HG02571 (cell line): ENCODE data around the gene LCORL.
"Not testable (repeated sequence)": the region's sequence is repeated elsewhere in the genome, so short reads cannot be mapped to it uniquely, and the experiment has no call there.

Experiments
- ATAC-seq: cut with Tn5 transposase; IDR thresholded peaks from one replicate; pipeline ENCODE4 v1.9.1; 2021; ENCODE audit warnings: mild to moderate bottlenecking, moderate library complexity; ENCODE audit not compliant: unreplicated experiment

Gene LCORL

GRCh38 chr4:18020145-18020670, 1.3 kb downstream of the LCORL start:
- ATAC-seq, result no peak

- ATAC-seq, result no peak
These were observed 7.3 kb downstream of the LCORL start for GRCh38 chr4:18014269-18014668.

- ATAC-seq, result no peak
These were observed 8.6 kb downstream of the LCORL start for GRCh38 chr4:18012807-18013462.

- no peak for ATAC-seq
These were observed 9.3 kb downstream of the LCORL start for GRCh38 chr4:18012134-18012806.

GRCh38 chr4:18007625-18008024, 13.9 kb downstream of the LCORL start:
- ATAC-seq, result peak; percentile 71

- ATAC-seq, result not testable (repeated sequence)
These were observed 15.1 kb downstream of the LCORL start for GRCh38 chr4:18006432-18006831.

GRCh38 chr4:17997129-17997528, 24.4 kb downstream of the LCORL start:
- ATAC-seq, result no peak

GRCh38 chr4:17995165-17995564, 26.4 kb downstream of the LCORL start:
- ATAC-seq, result no peak

- no peak for ATAC-seq
These were observed 35.7 kb downstream of the LCORL start for GRCh38 chr4:17985832-17986231.

- no peak for ATAC-seq
These were observed 40.5 kb downstream of the LCORL start for GRCh38 chr4:17981063-17981462.

- no peak for ATAC-seq
These were observed 52.8 kb downstream of the LCORL start for GRCh38 chr4:17968721-17969120.

GRCh38 chr4:17967078-17967477, 54.5 kb downstream of the LCORL start:
- no peak for ATAC-seq

- no peak for ATAC-seq
These were observed 55.2 kb downstream of the LCORL start for GRCh38 chr4:17966312-17966711.

- ATAC-seq, result no peak
These were observed 57.0 kb downstream of the LCORL start for GRCh38 chr4:17964576-17964975.

GRCh38 chr4:17962171-17962570, 59.4 kb downstream of the LCORL start:
- no peak for ATAC-seq

GRCh38 chr4:17961249-17961648, 60.3 kb downstream of the LCORL start:
- ATAC-seq, result no peak

- no peak for ATAC-seq
These were observed 63.4 kb downstream of the LCORL start for GRCh38 chr4:17958181-17958580.

- no peak for ATAC-seq
These were observed 63.9 kb downstream of the LCORL start for GRCh38 chr4:17957688-17958087.

- ATAC-seq, result no peak
These were observed 65.3 kb downstream of the LCORL start for GRCh38 chr4:17956245-17956644.

- ATAC-seq, result no peak
These were observed 76.3 kb downstream of the LCORL start for GRCh38 chr4:17945303-17945702.

GRCh38 chr4:17941731-17942130, 79.8 kb downstream of the LCORL start:
- ATAC-seq, result no peak

GRCh38 chr4:17939054-17939453, 82.5 kb downstream of the LCORL start:
- no peak for ATAC-seq
